ENCODE data around the gene ZNF699. TPM values are rescaled to one million over a fixed set of nuclear protein-coding genes. Genes with fewer than 3 reads are reported as not detected.

ZNF699 gene
- total and polyA plus RNA-seq, 10 of the 15 experiments (the other 5 are each of a cell fraction or from before 2014, with no cell fraction given): 0.04 to 2.9 (median 1.7) TPM

DNA sequence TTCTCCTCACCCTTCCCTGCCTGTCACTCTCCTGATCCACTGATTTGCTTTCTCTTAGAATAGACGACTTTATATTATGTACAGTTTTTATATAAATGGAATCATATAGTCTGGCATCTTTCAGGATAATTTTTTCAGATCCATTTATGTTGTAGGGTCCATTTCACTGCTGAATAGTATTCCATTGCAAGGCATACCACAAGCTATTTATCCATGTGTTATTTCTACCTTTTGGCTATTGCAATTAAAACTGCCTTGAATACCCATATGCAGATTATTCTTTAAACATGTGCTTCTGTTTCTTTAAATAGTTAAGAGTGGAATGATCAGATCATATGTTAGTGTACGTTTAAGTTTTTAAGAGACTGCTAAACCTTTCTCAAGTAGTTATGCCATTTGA is 35.4 kb upstream of the ZNF699 start:
- H3K4me3 ChIP-seq: no peak overlapping the region
- H3K4me1 ChIP-seq (ENCODE audit: control insufficient read depth, insufficient read depth, low read length): no peaks in the 10 kb centered on the region
- H3K36me3 ChIP-seq (ENCODE audit: control insufficient read depth in 2 of 2, insufficient read depth in 2 of 2, low read length in 1 of 2): no peaks in the 10 kb centered on the region
- ChIA-PET SMC1A (ENCODE audit: uncharacterized antibody, unreplicated experiment) (no interaction called here), POLR2A (no interaction called here), RAD21 (ENCODE audit: unreplicated experiment) (no interaction called here), CTCF (no interaction called here)
- no peak overlapping the region for H3K4me2 ChIP-seq (ENCODE audit: control insufficient read depth, insufficient read depth)
- intact Hi-C loops (cut with micrococcal nuclease; ENCODE audit: unreplicated experiment): no loop called here
- H4K20me1 ChIP-seq (ENCODE audit: control insufficient read depth, insufficient read depth): no peaks in the 10 kb centered on the region
- ATAC-seq (no peak), FAIRE-seq (no peak), DNase-seq (ENCODE audit: low read depth, low spot score) (no peak)
- peaks cover 17% of the 10 kb centered on the region for H3K9me3 ChIP-seq (replicated peaks; ENCODE audit: control insufficient read depth, insufficient read depth, low read length)
- no peaks in the 10 kb centered on the region for H3K27me3 ChIP-seq (replicated peaks in 1 of 2; ENCODE audit: control insufficient read depth in 2 of 2, insufficient read depth in 2 of 2, low read length in 1 of 2)
- no peak overlapping the region for H3K9ac ChIP-seq (ENCODE audit: control insufficient read depth, insufficient read depth, low read length)
- no peak for TF ChIP-seq IKZF1 (conservative IDR thresholded peaks at IDR 0.05)
- TF ChIP-seq EZH2 (IDR thresholded peaks at IDR 0.05; ENCODE audit: borderline replicate concordance, control insufficient read depth, low read depth, low read length): no peak
- TF ChIP-seq, protein P1, sequence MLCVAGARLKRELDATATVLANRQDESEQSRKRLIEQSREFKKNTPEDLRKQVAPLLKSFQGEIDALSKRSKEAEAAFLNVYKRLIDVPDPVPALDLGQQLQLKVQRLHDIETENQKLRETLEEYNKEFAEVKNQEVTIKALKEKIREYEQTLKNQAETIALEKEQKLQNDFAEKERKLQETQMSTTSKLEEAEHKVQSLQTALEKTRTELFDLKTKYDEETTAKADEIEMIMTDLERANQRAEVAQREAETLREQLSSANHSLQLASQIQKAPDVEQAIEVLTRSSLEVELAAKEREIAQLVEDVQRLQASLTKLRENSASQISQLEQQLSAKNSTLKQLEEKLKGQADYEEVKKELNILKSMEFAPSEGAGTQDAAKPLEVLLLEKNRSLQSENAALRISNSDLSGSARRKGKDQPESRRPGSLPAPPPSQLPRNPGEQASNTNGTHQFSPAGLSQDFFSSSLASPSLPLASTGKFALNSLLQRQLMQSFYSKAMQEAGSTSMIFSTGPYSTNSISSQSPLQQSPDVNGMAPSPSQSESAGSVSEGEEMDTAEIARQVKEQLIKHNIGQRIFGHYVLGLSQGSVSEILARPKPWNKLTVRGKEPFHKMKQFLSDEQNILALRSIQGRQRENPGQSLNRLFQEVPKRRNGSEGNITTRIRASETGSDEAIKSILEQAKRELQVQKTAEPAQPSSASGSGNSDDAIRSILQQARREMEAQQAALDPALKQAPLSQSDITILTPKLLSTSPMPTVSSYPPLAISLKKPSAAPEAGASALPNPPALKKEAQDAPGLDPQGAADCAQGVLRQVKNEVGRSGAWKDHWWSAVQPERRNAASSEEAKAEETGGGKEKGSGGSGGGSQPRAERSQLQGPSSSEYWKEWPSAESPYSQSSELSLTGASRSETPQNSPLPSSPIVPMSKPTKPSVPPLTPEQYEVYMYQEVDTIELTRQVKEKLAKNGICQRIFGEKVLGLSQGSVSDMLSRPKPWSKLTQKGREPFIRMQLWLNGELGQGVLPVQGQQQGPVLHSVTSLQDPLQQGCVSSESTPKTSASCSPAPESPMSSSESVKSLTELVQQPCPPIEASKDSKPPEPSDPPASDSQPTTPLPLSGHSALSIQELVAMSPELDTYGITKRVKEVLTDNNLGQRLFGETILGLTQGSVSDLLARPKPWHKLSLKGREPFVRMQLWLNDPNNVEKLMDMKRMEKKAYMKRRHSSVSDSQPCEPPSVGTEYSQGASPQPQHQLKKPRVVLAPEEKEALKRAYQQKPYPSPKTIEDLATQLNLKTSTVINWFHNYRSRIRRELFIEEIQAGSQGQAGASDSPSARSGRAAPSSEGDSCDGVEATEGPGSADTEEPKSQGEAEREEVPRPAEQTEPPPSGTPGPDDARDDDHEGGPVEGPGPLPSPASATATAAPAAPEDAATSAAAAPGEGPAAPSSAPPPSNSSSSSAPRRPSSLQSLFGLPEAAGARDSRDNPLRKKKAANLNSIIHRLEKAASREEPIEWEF (IDR thresholded peaks at IDR 0.05; ENCODE audit: insufficient replicate concordance, low read depth, low read length): no peak
- no TSS peak for BruUV-seq (replicated peaks)
- 87% methylated on average over 2 of the region's 2 CpGs for WGBS (ENCODE audit: insufficient coverage, insufficient replicate concordance, low lambda C conversion rate, missing lambda C conversion rate)
- in situ Hi-C loops (cut with MboI): no loop called here
- no peak overlapping the region for H2AFZ ChIP-seq (ENCODE audit: control insufficient read depth, low read depth, low read length)
- H3K27ac ChIP-seq (ENCODE audit: control insufficient read depth, insufficient read depth): no peak overlapping the region
- H3K79me2 ChIP-seq (ENCODE audit: control insufficient read depth, insufficient read depth, low read length): no peaks in the 10 kb centered on the region
